Left renal cortex interstitium (tissue), 4 donors: Measurements from ENCODE around the gene CDH6. TPM values are rescaled to one million over a fixed set of nuclear protein-coding genes. Genes with fewer than 3 reads are reported as not detected.
"Not testable (repeated sequence)": the region's sequence is repeated elsewhere in the genome, so short reads cannot be mapped to it uniquely, and the experiment has no call there.

ENCODE experiments used
- DNase-seq, 4 donors: peaks; one replicate each; pipeline ENCODE4 v3.0.0-alpha.2; 2013; ENCODE audit warnings: low read depth in 4 of 4, low spot score in 2 of 4, missing footprints in 1 of 4
- polyA plus RNA-seq, 4 donors: library from polyadenylated mRNA; unstranded; fragments of 120-200 nt; gene quantifications; one replicate each; pipeline ENCODE4 v1.2.1, GENCODE V29; 2013; ENCODE audit not compliant: insufficient read length in 4 of 4

CDH6 gene
- polyA plus RNA-seq, 4 donors = 51.0 to 74.3 (median 55.7) TPM

DNA sequence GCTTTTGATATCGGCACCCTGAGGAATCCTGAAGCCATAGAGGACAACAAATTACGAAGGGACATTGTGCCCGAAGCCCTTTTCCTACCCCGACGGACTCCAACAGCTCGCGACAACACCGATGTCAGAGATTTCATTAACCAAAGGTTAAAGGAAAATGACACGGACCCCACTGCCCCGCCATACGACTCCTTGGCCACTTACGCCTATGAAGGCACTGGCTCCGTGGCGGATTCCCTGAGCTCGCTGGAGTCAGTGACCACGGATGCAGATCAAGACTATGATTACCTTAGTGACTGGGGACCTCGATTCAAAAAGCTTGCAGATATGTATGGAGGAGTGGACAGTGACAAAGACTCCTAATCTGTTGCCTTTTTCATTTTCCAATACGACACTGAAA, 129.5 kb downstream of the CDH6 start:
- DNase-seq = no peak

GRCh38 chr5:31324842-31325241, 131.4 kb downstream of the CDH6 start:
- no peak for DNase-seq

- no peak for DNase-seq
Observed at GRCh38 chr5:31328040-31328733, 134.7 kb downstream of the CDH6 start.

GRCh38 chr5:31329715-31330114, 136.2 kb downstream of the CDH6 start:
- DNase-seq = no peak

DNA sequence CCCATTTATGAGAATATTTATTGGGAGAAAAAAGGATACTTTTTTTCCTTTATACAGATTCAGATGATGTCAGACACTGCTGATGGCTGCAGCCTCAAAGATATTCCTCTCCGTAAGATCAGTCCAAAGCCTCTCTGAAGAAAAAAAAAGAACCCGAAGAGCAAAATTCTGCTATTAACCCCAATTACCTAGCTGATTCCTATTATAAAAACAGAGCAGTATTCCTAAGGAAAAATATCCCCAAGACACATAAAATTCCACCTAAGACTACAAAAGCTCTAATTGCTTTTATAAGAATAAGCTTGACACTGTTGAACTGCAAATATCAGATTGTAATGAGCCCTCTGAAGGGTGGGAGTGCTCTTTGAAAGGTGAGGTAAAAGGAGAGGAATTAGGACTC, 138.7 kb downstream of the CDH6 start:
- DNase-seq = no peak

GRCh38 chr5:31333475-31333874, 140.0 kb downstream of the CDH6 start:
- DNase-seq = no peak

- no peak for DNase-seq
Observed at GRCh38 chr5:31334061-31334860, 140.8 kb downstream of the CDH6 start.

DNA sequence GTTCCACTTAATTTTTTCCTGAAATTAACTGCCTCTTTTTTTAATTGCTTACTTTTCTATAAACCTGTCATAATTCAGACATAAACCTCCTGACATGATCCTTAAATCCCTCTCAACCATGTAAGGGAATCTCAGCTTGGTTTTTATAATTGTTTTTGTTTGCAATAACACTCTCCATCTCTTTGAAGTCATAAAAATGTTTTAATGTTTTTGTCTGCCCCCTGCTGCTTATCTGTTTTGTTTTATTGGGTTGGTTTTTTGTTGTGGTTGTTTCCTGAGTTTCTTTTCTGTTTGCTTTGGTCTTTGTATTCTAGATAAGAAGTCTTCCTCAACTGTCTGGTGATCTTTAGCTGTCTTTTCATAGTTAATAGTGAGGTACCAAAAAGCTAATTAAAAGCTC, 142.0 kb downstream of the CDH6 start:
- no peak for DNase-seq

- DNase-seq = no peak
Observed at GRCh38 chr5:31343946-31344345, 150.5 kb downstream of the CDH6 start.

DNA sequence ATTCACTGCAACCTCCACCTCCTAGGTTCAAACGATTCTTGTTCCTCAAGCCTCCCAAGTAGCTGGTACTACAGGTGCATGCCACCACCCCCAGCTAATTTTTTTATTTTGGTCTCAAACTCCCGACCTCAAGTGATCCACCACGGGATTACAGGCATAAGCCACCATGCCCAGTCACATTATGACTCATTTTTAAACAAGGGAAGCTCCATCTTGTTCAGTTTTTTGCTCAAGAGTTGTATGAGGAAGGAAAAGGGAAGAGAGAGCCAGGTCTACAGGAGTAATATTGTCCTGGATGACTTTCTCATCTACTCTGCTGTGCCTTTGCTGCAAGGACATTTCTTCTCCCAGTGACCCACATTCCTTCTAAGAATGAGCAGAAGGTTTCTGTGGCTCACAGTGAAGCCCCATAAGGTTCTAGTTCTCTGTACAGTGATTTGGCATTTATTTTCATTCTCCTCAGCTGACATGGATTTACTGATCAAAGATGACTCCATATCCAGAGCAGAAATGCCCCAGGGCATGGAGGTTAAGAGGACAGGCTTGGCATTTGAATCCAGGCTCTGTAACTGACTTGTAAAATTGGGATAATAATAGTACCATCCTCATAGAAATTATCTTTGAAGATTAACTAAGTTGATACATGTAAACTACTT, 153.5 kb downstream of the CDH6 start:
- no peak for DNase-seq

- no peak for DNase-seq
Observed at GRCh38 chr5:31347552-31347905, 154.0 kb downstream of the CDH6 start.

DNA sequence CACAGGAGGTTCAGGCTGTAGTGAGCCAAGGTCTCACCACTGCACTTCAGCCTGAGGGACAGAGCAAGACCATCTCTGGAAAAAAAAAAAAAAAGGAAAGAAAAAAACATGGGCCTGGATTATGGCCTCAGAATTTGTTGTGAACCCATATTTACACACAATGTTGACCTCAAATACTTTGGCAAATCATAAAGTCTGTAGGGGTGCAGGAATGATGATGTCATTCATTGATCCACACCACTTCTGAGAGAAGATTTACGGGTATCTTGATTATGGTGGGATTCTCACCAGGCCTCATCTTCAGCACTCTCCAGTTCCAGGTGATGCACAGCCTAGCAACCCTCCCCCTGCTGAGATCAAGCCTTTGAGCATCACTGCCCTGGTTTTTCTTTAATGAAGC, 156.9 kb downstream of the CDH6 start:
- no peak for DNase-seq

- no peak for DNase-seq
Observed at GRCh38 chr5:31355337-31355736, 161.9 kb downstream of the CDH6 start.

DNA sequence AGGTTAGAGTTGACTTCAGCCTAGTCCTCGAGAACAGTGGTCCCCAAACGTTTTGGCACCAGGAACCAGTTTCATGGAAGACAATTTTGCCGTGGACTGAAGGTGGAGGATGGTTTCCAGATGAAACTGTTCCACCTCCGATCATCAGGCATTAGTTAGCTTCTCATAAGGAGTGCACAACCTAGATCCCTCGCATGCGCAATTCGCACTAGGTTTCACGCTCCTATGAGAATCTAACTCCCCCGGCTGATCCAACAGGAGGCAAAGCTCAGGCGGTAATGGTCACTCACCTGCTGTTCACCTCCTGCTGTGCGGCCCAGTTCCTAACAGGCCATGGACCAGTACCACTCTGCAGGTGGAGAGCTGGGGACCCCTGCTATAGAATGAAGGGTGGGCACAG, 163.6 kb downstream of the CDH6 start:
- no peak for DNase-seq

DNA sequence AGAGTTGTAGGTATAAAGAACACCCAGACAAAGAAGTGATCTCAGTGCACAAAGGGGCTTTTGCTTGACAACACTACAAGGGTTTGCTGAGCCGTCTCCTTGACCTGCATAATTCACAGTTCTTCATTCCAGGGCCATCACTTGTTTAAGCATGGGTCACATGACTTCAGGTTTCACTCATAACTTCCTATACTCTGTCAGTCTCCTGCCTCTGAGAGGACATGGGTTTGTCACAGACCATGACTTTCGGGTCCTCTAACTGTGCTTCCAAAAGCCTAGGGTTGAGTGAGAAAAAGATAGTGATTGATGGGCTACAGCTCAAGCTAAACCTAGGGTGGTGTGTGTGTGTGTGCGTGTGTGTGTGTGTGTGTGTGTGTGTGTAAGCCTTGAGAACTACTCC, 166.4 kb downstream of the CDH6 start:
- no peak for DNase-seq

DNA sequence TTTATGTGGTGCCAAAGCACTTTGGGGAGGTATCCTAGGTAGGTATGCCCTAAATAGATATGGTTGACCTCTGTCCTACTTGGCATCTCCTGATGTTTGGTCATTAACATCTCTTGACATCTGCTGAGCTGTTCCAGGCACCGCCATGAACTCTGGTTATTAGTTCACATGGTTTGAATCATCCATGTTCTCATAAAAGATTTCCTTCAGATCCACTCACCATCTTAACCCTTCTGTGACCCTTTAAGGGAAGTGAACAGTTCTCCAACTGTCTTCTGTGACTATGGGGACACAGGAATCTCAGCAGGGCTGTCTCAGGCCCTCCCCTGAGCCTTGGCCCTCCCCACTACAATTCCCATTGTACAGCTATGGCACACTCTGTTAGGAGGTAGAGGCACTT, 167.7 kb downstream of the CDH6 start:
- DNase-seq = no peak

DNA sequence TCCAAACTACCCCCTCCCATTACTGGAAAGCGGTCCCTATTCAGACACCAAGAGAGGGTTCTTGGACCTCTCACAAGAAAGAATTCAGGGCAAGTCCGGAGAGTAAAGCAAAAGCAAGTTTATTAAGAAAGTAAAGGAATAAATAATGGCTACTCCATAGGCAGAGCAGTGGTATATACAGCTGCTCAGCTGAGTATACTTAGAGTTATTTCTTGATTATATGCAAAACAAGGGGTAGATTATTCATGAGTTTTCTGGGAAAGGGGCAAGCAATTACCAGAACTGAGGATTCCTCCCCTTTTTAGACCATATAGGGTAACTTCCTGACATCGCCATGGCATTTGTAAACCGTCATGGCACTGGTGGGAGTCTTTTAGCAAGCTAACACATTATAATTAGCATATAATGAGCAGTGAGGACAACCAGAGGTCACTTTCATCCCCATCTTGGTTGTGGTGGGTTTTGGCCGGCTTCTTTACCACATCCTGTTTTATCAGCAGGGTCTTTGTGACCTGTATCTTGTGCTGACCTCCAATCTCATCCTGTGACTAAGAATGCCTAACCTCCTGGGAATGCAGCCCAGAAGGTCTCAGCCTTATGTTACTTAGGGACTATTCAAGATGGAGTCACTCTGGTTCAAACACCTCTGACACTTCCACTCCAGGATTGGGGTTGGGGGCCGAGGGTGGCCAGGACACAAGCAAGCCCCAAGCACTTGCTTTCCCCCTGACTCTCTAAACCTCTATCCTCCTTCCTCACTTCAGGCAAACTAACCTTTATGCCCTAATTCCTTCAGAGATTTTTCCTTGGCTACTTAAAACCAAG, 168.4 kb downstream of the CDH6 start:
- DNase-seq = not testable (repeated sequence)

DNA sequence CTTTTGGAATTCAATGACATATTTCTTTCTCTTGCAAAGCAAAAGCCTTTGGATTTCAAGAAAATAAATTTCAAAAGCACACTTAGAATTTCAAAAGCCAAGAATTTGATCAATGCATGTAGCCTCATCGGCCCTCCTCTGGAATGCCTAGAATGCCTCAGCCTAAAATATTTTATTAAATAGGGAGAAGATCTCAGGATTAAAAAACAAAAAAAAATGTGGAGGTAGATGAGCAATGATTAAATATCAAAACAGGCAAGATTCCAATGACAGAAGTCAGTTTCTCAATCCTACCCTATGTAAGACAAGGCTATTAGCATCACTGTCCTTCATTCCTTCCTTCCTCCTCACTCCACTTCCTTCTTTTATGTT, 169.0 kb downstream of the CDH6 start:
- no peak for DNase-seq

DNA sequence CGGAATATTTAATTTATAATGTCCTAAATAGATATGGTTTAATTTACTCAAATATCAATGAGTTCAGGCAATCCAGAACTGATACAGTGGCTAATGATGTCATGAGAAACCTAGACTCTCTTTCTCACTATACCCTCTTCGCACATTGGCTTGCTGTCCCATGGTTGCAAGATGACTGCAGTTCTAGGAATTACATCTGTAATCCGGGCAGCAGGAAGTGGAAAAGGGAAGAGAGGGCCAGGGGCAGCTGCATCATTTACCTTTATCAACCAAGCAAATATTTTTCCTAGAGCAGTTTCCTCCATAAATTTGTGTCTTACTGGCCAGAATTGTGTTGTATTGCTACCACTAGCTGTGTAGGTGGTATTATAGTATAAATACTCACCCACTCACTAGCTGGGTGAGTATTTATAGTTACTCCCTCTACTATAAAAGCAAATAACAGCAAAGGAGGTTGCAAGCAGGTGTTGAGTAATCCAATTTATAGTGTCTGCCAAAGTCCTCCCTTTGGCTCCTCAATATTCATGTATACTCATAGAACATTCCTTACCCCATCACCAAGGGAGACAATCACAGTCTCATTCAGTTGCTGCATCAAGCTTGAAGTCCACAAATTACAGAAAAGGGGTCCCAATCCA, 169.6 kb downstream of the CDH6 start:
- no peak for DNase-seq

- DNase-seq = no peak
Observed at GRCh38 chr5:31364881-31365636, 171.6 kb downstream of the CDH6 start.
